Sigmoid colon (tissue), 7 donors: Measurements from ENCODE around the gene TRIP13. TPM values are rescaled to one million over a fixed set of nuclear protein-coding genes. Genes with fewer than 3 reads are reported as not detected.

ENCODE experiments used
- DNase-seq: peaks from one replicate; pipeline ENCODE4 v3.0.0-alpha.2; 2019
- H3K27ac ChIP-seq, 4 donors: fragments of 200-600 bp; sonication (generic); one replicate each; pipeline ENCODE4 v1.5.1; 2016 to 2019; ENCODE audit warnings: mild to moderate bottlenecking in 1 of 4
- H3K27me3 ChIP-seq, 3 donors: fragments of 200-600 bp; sonication (generic); one replicate each; pipeline ENCODE4 v1.5.1; 2019; ENCODE audit warnings: mild to moderate bottlenecking in 1 of 3
- H3K36me3 ChIP-seq, 4 donors: fragments of 200-600 bp; sonication (generic); one replicate each; pipeline ENCODE4 v1.5.1; 2016 to 2019
- H3K4me1 ChIP-seq, 4 donors: fragments of 200-600 bp; sonication (generic); one replicate each; pipeline ENCODE4 v1.5.1; 2017 to 2019
- H3K4me3 ChIP-seq, 4 donors: fragments of 200-600 bp; sonication (generic); one replicate each; pipeline ENCODE4 v1.5.1; 2017 to 2019; ENCODE audit warnings: mild to moderate bottlenecking in 2 of 4, moderate library complexity in 1 of 4
- H3K9me3 ChIP-seq, 4 donors: fragments of 200-600 bp in 3 of 4; sonication (generic) in 3 of 4; one replicate each; pipeline versions ENCODE4 v1.5.1 to v1.6.1; 2013 to 2019
- EP300 ChIP-seq, 4 donors: sonication (generic); formaldehyde crosslinking; IDR thresholded peaks; one replicate each; pipeline ENCODE4 v1.6.1; 2017; ENCODE audit warnings: antibody characterized with exemption in 4 of 4
- POLR2A ChIP-seq, 2 donors: fragments of 450-650 bp; IDR thresholded peaks; one replicate each; pipeline ENCODE4 v1.6.1; 2016; ENCODE audit warnings: antibody characterized with exemption in 2 of 2, mild to moderate bottlenecking in 2 of 2, moderate library complexity in 2 of 2
- POLR2AphosphoS5 ChIP-seq, 4 donors: sonication (generic); formaldehyde crosslinking; IDR thresholded peaks; one replicate each; pipeline ENCODE4 v1.6.1; 2017; ENCODE audit warnings: antibody characterized with exemption in 4 of 4
- WGBS, 2 donors: extraction: QIAGEN DNeasy Blood & Tissue Kit; methylation state at CpG; one replicate each; pipeline ENCODE4 v1.1.7; 2013; 5-methylcytosine and 5-hydroxymethylcytosine counted together
- intact Hi-C: fragments of 100-400 bp; cut with DNase I; formaldehyde crosslinking; loops from one replicate; pipeline ENCODE4 v1.15.1; 2023
- polyA plus RNA-seq, 3 donors: library from polyadenylated mRNA; stranded (reverse); fragments of 200-250 nt; gene quantifications; one replicate each; pipeline ENCODE4 v1.2.3, GENCODE V29; 2013
- total RNA-seq, 4 donors: library from RNA; depleted of rRNA; stranded (reverse); fragments of >200 nt; gene quantifications; one replicate each; pipeline ENCODE4 v1.1.0, GENCODE V29; 2016
- TF ChIP-seq, protein P1 (sequence below), 4 experiments: fragments of 450-650 bp in 3 of 4; fragments of 200-600 bp in 1 of 4; IDR thresholded peaks; one replicate each; pipeline ENCODE4 v1.5.1; 2016 to 2019; ENCODE audit warnings: antibody characterized with exemption in 4 of 4, mild to moderate bottlenecking in 3 of 4, moderate library complexity in 2 of 4
- donor health status: healthy with polysubstance abuse.
- donor health status: Bipolar disorder and iron deficiency.
- donor health status: healthy.

Gene TRIP13
- total and polyA plus RNA-seq, 7 donors = 0.16 to 7.7 (median 1.0) TPM; not detected in 1

DNA sequence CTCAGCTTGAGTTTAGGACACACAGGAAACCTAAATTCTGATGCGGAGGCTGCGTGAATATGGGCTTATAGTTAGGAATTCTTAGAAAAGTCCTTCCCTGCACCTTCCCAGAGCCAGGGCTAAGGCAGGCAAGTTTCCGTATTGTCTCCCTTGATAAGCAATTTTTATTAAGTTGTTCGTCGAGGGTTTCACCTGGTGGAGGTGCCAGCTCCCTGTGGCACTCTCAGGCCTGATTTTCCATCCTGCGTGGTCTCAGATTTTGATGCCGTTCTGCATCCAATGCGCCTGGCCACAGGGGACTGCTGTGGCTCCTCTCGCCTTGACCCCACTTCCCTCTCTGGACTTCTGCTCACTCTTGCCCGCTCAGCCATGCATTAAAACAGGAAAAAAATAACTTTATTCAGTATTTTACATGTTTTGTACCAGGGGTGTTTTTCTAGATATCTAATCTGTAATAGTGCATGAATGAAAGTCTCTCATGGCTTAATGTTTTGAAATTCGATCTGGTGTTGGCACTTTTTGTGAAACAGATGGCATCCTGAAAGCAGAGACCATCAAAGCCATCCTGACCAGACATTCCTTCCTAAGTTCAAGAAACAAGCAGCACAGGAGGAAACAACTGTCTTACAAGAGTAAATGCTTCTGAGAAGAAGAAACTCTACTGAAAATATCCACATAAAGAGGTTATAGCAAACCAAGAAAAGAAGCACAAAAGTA, 50.7 kb downstream of the TRIP13 start:
- TF ChIP-seq POLR2A (IDR thresholded peaks at IDR 0.05) (no peak), EP300 (IDR thresholded peaks at IDR 0.05) (no peak), POLR2AphosphoS5 (IDR thresholded peaks at IDR 0.05) (no peak)
- TF ChIP-seq, protein P1, sequence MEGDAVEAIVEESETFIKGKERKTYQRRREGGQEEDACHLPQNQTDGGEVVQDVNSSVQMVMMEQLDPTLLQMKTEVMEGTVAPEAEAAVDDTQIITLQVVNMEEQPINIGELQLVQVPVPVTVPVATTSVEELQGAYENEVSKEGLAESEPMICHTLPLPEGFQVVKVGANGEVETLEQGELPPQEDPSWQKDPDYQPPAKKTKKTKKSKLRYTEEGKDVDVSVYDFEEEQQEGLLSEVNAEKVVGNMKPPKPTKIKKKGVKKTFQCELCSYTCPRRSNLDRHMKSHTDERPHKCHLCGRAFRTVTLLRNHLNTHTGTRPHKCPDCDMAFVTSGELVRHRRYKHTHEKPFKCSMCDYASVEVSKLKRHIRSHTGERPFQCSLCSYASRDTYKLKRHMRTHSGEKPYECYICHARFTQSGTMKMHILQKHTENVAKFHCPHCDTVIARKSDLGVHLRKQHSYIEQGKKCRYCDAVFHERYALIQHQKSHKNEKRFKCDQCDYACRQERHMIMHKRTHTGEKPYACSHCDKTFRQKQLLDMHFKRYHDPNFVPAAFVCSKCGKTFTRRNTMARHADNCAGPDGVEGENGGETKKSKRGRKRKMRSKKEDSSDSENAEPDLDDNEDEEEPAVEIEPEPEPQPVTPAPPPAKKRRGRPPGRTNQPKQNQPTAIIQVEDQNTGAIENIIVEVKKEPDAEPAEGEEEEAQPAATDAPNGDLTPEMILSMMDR (IDR thresholded peaks at IDR 0.05) = no peak
- Histone ChIP-seq H3K27me3 (no peaks in the 10 kb centered on the region), H3K4me1 (peaks cover 0 to 21% (median 18%) of the 10 kb centered on the region in 4 donors), H3K9me3 (no peaks in the 10 kb centered on the region), H3K4me3 (no peak overlapping the region), H3K27ac (no peak overlapping the region), H3K36me3 (no peaks in the 10 kb centered on the region)
- intact Hi-C loops = no loop called here
- DNase-seq = no peak
- WGBS, 2 donors = 80 to 83% methylated on average over 11 of the region's 11 CpGs

DNA sequence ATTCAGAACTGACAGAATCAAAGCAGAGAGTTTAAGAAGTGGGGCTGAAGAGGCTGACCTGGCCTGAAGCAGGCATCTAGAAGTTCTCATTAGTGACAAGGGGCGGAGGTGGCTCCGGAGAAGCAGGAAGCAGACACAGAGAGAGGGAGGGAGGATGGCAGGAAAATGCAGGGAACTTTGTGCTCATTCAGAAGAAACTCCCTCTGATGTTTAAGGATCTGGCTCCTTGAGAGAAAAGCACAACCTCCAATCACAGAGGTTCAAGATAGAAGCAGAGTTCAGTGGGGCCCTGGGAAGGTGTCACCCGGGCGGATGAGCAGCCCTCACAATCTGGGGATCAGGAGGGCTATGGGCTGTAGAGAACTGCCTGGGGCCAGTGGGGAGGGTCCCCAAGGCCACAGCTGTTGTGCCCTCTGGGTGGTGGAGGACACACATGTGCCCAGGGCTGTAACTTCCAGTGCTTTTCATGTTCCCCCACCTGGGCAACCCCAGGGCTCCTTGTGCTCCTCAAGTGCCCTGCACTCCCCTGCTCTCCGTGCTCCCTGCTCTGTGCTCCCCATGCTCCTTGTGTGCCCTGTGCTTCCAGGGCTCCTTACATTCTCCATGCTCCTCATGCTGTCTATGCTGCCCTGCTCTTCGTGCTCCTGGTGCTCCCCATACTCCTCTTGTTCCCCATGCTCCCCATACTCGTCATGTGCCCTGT, 51.4 kb downstream of the TRIP13 start:
- Histone ChIP-seq H3K9me3 (no peaks in the 10 kb centered on the region), H3K4me3 (no peak overlapping the region), H3K4me1 (peaks cover 0 to 21% (median 18%) of the 10 kb centered on the region in 4 donors), H3K27ac (no peak overlapping the region), H3K27me3 (no peaks in the 10 kb centered on the region), H3K36me3 (no peaks in the 10 kb centered on the region)
- WGBS, 2 donors = 46 to 62% methylated on average over 7 of the region's 7 CpGs
- intact Hi-C loops = no loop called here
- no peak for TF ChIP-seq POLR2A (IDR thresholded peaks at IDR 0.05)
- no peak for TF ChIP-seq POLR2AphosphoS5 (IDR thresholded peaks at IDR 0.05)
- TF ChIP-seq, protein P1 (IDR thresholded peaks at IDR 0.05) = no peak
- TF ChIP-seq EP300 (IDR thresholded peaks at IDR 0.05) = no peak
- DNase-seq = no peak

DNA sequence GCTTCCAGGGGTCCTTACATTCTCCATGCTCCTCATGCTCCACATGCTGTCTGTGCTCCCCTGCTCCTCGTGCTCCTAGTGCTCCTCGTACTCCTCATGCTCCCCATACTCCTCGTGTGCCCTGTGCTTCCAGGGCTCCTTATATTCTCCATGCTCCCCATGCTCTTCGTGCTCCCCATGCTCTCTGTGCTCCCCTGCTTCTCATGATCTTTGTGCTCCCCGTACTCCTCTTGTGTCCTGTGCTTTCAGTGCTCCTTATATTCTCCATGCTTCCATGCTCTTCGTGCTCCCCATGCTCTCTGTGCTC, 51.9 kb downstream of the TRIP13 start:
- DNase-seq = no peak
- no peak overlapping the region for H3K27ac ChIP-seq
- H3K27me3 ChIP-seq = no peaks in the 10 kb centered on the region
- 78 to 87% methylated on average over 6 of the region's 6 CpGs for WGBS, 2 donors
- H3K4me3 ChIP-seq = no peak overlapping the region
- peaks cover 0 to 21% (median 18%) of the 10 kb centered on the region in 4 donors for H3K4me1 ChIP-seq
- TF ChIP-seq POLR2A (IDR thresholded peaks at IDR 0.05) = no peak
- TF ChIP-seq EP300 (IDR thresholded peaks at IDR 0.05) = no peak
- TF ChIP-seq POLR2AphosphoS5 (IDR thresholded peaks at IDR 0.05) = no peak
- TF ChIP-seq, protein P1 (IDR thresholded peaks at IDR 0.05) = no peak
- H3K9me3 ChIP-seq = no peaks in the 10 kb centered on the region
- intact Hi-C loops = no loop called here
- no peaks in the 10 kb centered on the region for H3K36me3 ChIP-seq

DNA sequence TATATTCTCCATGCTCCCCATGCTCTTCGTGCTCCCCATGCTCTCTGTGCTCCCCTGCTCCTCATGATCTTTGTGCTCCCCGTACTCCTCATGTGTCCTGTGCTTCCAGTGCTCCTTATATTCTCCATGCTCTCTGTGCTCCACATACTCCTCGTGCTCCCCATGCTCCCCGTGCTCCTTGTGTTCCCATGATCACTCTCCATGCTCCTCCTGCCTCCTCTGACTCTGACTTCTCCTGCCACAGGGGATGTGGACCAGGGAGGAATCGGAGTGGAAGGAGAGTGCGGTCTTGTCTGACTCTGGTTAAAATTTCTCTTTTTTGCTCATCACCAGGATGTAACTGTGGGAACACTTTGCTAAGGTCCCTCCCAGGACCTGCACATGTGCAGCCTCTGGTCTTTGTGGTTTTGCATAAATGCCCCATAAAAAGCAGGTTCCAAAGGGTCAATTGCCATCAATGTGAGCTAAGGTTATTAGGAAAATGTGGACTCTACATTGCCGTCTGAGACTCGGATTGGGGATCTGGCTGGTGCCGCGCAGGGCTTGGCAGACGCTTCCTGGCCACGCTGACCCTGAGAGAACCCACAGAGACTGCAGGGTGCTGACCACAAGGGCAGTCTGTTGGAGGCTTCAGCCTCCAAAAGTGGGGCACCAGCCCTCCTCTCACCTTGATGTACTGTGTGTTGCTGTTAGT, 52.5 kb downstream of the TRIP13 start:
- intact Hi-C loops = no loop called here
- DNase-seq = no peak
- Histone ChIP-seq H3K27me3 (no peaks in the 10 kb centered on the region), H3K4me3 (no peak overlapping the region), H3K4me1 (peaks cover 0 to 21% (median 18%) of the 10 kb centered on the region in 4 donors), H3K36me3 (no peaks in the 10 kb centered on the region), H3K9me3 (no peaks in the 10 kb centered on the region), H3K27ac (no peak overlapping the region)
- 57 to 66% methylated on average over 12 of the region's 12 CpGs for WGBS, 2 donors
- TF ChIP-seq, protein P1 (IDR thresholded peaks at IDR 0.05) = no peak
- no peak for TF ChIP-seq EP300 (IDR thresholded peaks at IDR 0.05)
- TF ChIP-seq POLR2AphosphoS5 (IDR thresholded peaks at IDR 0.05) = no peak
- TF ChIP-seq POLR2A (IDR thresholded peaks at IDR 0.05) = no peak
